HG03469 (cell line): Measurements from ENCODE around the gene CHTF8.

Experiments
- ATAC-seq: cut with Tn5 transposase; IDR thresholded peaks from one replicate; pipeline ENCODE4 v1.9.1; 2021; ENCODE audit warnings: mild to moderate bottlenecking, moderate library complexity, moderate number of reproducible peaks; ENCODE audit not compliant: unreplicated experiment

Gene CHTF8

DNA sequence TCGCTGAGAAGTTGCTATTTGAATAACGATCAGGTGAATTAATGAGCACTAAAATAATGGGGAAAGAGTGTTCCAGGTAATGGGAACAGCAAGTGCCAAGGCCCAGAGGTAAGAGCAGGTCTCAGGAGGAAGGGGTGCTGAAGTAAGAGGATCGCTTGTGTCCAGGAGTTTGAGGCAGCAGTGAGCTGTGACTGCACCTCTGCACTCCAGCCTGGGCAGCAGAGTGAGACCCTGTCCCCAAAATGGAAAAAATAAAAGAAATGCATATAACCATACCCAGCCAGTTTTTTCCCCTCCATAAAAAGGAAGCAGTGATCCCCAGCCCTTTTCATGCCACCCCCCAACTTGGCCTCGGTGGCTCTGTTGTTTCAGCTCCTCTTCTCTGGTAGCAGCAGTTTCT, 43.7 kb downstream of the CHTF8 start:
- ATAC-seq, result no peak

DNA sequence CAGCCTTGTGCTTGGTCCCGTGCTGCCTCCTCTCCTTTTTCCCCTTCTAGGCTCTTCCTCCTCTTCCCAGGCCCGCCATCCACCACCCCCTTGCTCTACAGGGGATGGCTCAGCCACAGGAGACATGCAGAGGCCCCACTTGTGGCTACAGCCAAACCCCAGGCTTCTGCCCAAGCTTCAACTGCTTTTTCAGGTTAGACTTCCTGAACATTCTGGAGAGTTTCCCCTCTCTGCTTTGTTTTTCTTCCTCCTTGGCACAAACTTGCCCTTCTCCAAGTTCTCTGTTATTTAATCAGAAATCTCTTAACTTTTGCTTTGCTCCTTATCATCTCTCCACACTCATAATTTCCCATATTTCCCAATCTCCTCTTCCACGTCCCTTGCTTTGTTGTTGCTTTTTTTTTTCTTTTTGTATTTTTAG, 45.2 kb downstream of the CHTF8 start:
- no peak for ATAC-seq

DNA sequence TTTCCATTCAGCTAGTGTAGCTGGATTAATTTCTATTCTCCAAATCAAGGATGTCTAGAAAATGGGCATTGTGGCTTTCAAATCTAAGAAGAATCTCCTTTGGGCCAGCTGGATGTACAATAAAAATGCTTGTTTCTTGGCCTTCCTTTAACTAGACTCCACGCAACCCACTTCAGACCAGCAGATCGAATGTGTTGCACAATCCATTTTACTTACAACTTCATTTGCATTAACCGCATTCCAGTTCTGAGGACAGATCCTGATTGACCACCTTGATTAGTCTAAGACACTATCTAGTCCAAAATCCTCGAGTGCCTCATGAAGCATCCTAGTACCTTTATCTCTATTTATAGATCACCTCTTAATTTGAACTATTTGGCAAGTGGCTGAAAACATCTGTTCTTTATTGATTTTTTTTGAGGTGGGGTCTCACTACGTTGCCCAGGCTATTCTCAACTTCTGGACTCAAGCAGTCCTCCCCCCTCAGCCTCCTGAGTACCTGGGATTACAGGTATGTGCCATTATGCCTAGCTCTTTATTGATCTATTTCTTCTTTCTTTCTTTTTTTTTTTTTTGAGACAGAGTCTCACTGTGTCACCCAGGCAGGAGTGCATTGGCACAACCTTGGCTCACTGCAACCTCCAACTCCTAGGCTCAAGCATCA, 47.2 kb downstream of the CHTF8 start:
- no peak for ATAC-seq

DNA sequence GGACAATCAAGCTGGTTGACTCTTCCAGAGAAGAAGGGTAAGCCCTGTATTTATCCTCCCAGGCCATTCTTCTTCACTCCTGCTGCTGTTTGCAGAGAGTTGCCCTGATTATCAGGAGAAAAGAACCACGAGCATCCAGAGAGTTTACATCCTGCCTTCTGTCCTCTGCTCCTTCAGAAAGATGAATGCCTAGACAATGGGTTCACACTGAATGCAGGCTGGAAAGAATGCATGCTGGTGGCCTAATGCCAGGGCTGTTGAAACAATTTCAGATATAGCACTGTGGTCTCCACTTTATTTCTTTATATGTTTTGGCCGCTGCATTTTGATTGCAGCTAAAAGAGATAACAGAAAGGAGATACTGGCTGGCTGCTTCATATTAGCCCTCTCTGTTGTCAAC, 48.1 kb downstream of the CHTF8 start:
- ATAC-seq, result no peak

DNA sequence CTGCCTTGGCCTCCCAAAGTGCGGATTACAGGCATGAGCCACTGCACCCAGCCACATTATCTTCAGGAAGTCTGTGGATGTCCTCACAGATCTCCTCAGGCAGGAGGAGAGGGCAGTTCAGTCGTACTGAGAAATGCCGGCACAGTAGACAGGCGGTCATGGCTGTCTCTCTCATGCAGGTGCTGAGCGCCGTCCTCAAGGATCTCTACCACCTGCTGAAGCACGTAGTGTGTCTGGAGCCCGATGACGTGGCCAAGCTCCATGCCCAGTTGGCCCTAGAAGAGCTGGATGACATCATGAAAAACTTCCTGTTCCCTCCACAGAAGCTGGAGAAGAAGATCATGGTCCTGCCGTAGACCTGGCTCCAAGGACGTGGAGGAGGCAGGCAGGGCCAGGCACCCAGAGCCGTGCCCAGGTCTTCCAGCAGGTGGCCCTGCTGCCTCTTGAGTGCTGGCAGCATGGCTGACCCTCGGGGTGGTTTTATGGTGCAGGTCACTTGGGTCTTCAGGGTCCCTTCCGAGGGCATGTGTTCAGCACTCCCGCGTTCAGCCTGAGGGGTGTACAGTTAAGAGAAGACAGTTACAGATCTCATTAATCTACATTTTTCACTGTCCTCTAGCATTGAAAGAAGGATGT, 49.0 kb downstream of the CHTF8 start:
- ATAC-seq, result no peak

DNA sequence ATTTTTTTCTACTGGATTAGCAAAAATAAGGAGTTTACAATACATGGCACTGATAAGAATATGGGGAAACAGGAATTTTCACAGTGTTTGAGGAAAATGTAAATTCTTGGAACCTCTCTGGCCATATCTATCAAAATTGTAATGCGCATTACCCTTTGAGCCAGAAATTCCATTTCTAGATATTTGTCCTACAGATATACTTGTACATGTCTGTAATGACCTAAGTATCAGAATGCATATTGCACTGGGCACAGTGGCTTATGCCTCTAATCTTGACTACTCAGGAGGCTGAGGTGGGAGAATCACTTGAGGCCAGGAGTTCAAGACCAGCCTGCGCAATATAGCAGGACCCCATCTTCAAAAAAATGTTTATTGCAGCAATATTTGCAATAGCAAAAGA, 52.7 kb downstream of the CHTF8 start:
- no peak for ATAC-seq

DNA sequence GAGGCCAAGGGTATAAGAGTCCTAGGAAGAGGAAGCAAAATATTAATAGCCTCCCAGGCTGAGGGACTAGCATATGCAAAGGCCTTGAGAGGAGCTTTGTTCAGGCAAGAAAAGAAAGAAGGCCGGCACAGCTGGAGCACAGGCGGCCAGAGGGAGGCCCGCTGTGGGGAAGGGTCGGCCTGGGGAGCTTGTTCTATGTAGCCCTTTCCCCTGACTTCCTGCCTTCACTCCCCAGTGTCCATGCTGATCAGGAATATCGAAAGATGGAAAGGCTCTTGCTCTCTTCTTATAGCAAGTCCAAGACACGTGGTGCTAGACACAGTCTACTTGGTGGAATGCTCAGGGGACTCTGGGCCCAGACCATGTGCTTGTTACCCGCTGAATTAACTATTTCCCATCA, 54.3 kb downstream of the CHTF8 start:
- no peak for ATAC-seq

DNA sequence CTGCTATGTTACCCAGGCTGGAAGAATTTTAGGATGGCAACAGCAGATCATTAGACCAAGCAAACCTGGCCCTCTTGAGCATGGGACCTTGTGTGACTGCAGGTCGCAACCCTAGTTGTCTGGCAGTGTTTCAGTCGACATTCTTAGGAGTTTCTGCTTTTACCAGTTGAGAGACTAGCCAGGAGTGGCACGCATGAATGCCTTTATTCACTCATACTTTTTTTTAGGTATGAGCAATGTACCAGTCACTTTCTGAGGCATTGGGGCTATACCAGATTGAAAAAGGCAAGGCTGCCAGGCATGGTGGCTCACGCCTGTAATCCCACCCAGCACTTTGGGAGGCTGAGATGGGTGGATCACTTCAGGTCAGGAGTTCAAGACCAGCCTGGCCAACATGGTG, 55.1 kb downstream of the CHTF8 start:
- no peak for ATAC-seq

DNA sequence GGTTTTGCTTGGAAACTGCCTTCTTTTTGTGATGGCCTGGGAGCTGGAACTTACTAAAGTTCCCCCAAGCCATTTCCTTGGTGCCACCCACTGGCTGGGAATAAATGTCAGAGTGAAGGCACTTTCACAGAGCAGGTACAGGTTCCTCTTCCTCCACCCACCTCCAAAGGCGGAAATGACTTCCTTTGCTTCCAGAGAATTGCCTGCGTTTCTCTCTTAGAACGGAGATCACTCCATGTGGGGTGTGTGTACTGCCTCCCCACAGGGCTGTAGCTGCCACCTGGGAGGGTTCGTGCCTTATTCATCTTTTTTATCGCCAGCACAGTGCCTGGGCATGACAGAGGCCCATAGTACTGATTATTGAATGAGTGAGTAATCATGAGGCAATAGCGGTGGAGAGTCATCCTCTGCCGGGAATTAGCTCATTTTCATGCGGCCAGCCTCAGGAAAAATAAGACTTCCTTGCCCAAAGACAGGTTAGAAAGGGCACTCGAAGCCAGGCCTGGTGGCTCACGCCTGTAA, 59.1 kb downstream of the CHTF8 start:
- no peak for ATAC-seq

DNA sequence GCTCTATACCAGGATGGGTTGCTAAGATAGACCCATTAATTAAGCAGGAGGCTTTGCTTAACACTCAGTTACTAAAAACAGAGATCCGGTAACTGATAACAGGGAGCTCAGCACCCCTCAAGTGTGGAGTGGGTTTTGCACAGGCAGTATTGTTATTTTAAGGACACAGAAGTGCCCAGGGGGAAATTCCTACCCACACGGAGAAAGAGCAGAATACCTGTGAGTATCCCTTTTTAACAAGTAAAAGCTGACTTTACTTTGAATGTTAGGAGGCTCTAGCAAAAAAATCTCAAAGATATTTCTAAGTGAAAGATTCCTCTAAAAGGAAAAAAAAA, 59.8 kb downstream of the CHTF8 start:
- no peak for ATAC-seq

DNA sequence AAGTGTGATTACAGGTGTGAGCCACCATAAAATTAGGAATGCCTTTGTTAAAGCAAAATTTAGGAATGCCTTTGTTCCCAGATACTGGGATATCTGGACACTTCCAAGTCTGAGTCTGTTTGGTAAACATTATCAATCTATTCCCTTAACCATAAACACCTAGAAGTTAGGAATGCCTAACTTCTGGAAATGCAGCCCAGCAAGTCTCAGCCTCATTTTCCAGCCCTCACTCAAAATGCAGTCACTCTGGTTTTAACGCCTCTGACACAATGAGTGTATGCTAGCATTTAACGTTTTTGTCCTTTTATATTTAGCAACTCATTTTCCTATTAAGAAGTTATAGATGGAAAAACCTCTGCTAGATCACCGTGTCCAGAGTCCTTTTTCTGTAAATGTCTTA, 61.4 kb downstream of the CHTF8 start:
- no peak for ATAC-seq

DNA sequence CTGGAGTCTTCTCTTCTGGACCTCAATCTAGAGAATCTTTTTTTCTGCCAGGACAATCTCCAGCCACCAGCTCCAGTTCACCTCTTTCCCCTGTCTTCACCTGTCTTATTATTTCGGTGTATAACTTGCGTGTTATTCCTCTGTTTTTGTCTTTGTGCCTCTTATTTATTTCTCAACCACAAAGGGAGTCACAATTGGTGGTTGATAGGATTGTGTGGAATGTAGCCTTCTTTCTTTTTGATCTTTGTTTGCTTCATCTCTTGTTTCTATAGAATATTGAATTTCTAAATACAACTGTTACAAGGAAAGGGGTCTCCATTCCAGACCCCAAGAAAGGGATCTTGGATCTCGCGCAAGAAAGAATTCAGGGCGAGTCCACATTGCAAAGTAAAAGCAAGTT, 62.9 kb downstream of the CHTF8 start:
- no peak for ATAC-seq
